Hindlimb muscle (tissue), 1 donor: ENCODE data around the gene RFC5. TPM values are rescaled to one million over a fixed set of nuclear protein-coding genes. Genes with fewer than 3 reads are reported as not detected.
"Not testable (repeated sequence)": the region's sequence is repeated elsewhere in the genome, so short reads cannot be mapped to it uniquely, and the experiment has no call there.

Experiments
- DNase-seq: peaks from one replicate; pipeline ENCODE4 v3.0.0-alpha.2; 2013
- polyA plus RNA-seq: library from polyadenylated mRNA; unstranded; fragments of 120-200 nt; gene quantifications from one replicate; pipeline ENCODE4 v1.2.1, GENCODE V29; 2013; ENCODE audit not compliant: insufficient read length

The RFC5 gene, protein sequence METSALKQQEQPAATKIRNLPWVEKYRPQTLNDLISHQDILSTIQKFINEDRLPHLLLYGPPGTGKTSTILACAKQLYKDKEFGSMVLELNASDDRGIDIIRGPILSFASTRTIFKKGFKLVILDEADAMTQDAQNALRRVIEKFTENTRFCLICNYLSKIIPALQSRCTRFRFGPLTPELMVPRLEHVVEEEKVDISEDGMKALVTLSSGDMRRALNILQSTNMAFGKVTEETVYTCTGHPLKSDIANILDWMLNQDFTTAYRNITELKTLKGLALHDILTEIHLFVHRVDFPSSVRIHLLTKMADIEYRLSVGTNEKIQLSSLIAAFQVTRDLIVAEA
- polyA plus RNA-seq = 11.5 TPM

DNA sequence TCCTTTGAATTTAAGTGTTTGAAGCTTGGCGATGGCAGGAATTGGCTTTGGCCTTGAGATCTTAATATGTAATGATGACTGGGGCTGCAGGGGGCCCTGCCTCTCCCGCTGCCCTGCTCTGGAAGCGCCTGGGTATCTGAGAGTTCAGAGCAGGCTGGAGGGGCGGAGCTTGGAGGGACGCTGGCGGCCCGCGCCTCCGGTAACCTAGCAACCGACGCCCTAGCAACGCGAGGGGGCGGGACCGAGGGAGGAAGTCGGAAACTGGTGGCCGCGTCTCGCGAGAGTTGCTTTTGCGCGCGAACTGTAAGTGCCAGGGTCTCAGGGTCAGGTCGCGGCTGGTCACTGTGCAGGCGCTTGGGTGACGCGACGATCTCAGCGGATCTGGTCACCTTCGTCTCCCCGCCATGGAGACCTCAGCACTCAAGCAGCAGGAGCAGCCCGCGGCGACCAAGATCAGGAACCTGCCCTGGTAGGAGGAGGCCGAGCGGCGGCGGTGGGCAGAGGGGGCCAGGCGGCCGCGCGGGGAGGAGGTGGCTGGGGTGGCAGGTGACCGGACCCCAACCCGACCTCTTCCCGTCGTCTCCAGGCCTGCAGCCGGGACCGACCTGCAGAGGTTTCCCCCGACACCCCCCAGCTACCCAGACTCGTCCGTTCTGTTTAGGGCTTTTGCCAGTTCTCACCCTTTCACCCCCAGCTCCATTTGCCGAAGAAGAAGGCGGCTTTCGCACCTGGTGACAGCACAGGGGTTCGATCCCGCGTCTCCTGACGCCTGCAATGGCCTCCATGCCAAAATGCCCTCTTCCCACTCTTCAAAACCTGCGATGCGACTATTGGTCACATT is at the start of gene RFC5:
RFC5 (plus strand) TSS at position 280 of the 841 bp plus-strand sequence; CDS start at position 405, 125 bp downstream.
- peak; percentile 96 for DNase-seq

DNA sequence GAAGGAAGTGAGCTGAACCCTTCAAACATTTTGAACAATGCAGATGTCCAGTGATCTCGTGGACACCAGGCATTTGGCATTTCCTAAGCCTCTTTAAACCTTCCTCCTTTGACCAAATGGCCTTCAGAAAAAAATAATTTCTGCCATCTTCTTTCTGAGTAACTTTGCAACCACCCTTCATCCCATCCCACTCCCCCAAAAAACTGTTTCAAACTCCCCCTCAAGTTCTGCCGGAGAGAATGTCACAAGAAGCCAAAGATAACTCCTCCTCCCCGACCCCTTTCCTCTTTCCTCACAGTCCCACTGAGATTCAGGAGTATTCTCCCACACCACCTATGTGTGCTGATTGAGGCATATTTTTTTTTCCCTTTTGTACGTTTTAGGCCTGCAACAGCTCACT is 49.5 kb upstream of the RFC5 start:
- no peak for DNase-seq

DNA sequence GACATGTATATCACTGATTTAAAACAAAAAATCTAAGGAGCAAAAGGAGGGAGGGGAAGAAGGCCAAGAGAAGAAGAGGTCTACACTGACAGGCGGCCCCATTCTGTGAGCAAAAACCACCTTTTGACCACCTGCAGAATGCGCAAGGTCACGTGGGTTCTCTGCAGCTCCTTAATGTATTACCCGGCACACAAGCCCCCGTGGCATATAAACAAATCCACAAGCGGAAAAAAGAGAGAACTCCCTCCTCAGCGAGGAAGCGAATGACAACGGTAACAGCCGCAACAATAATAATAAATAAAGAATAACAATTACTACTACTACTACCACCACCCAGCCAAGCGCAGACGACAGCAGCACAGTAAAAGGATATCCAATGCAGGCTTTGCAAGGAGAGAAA is 49.0 kb upstream of the RFC5 start:
- no peak for DNase-seq

DNA sequence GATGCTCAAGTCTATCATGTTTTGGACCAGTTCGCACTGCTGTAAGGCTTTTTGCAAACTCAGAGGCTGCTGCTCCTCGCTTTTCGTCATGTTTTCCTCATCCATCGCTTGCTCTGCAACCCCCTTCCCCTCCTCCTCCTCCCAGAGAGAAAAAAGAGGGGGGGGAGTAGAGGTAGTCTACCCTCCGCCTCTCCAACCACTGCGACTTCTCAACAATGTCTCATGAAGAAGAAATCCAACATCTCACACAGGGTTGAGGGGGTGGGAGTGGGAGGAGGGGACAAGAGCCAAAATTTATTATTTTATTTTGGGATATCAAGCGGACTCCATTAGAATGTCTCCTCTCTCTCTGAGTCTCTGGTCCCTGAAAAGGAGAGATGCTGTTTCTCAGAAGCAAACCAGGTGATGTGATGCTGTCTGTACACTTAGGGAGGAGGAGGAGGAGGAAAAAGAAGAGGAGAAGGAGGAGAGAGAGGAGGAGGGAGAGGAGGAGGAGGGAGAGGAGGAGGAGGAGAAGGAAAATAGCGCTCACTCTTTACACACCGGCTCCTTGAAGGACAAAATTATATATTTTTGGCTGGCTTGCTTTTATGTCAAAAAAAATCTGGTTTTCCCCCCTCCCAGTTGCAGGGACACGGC is 48.2 kb upstream of the RFC5 start:
- DNase-seq = no peak

DNA sequence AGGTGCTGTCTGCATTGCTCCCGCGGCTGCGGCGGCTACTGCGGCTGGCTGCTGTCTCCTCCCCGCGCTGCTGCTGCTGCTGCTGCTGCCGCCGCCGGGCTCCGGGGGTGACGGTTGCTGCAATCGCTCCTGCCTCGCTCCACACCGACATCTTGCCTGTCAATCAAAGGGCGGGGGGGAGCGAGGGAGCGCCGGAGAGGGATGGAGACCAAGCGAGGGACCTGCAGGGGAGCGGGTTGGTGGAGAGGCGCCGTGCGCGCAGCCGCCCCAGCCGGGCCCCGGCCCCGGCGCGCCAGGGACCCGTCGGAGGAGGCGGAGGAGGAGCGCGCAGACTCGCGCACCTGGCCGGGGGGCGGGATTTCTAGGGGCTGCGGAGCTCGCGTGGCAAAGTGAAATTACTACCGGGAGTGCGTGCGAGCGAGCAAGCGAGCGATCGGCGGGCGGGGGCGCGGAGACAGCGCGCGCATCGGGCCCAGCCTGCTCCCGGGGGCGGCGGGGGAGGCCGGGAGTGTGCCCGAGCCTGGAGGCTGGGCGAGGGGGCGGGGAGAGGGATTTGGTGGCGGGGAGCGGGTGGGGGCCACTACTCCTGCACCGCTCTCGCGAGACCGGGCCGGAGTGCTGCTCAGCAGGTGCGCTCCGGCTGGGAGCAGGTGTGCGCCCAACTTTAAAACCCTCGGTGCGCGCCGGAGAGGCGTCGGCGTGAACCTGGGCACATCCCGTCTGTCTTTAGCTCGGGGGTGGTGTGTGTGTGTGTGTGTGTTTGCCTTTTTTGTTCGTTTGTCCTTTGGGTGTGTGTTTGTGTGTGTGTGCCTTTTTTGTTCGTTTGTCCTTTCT is 47.5 kb upstream of the RFC5 start, which contains the start of gene KSR2:
KSR2 (minus strand) TSS at position 165 of the 834 bp plus-strand sequence. CDS start 735 bp downstream, outside the sequence.
- peak; percentile 2 for DNase-seq

DNA sequence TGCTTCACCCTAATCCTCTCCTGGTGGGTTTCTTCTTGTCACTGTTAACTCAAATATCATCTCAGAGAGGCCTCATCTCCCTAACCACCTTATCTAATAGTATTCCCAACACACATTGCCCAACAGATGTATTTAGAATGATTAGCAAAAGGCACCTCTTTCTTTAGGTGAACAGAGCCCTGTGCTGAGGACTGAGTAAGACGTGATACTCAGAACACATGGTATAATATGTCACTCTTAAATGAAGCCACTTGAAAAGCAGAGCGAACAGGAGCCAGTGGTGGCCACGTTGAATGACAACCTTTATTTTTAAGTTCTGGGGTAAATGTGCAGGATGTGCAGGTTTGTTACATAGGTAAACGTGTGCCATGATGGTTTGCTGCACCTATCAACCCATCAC is 46.2 kb upstream of the RFC5 start:
- DNase-seq = no peak

DNA sequence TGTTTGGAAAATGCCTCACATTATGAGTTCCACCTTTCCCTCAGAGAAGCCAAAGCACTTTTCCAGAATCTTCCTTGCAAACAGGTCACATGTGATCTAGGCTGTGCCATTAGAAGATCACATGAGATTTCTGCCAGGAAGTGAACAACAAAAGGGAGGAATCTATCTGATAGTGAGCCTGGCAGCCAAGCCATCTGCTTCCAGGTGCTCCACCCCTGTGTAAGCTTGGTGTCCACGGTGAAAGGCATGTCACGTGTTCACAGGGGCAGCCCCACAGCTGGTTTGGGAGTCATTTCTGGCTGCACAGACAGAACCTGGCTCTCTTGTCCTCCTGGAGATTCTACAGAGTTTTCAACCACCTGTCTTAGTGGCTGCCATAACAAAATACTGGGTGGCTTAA is 44.2 kb upstream of the RFC5 start:
- DNase-seq = no peak

DNA sequence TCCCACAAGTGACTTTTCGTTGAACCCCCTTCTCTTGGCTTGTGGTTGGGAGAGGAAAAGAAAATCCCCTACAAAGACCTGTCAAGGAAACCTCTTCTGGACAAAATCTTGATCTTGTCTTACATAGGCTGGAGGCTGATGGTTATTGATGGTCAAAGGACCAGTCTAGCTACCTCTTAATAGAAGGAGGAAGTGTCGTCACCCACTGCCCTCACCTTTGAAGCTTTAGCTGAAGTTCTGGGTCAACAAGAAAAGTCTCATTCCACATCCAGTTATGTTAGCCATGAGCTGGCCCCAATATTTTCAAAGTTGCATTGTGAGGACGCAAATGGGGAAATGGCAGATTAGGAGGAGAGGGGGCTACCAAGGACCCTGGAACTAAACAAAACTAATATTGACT is 41.5 kb upstream of the RFC5 start:
- DNase-seq = no peak

DNA sequence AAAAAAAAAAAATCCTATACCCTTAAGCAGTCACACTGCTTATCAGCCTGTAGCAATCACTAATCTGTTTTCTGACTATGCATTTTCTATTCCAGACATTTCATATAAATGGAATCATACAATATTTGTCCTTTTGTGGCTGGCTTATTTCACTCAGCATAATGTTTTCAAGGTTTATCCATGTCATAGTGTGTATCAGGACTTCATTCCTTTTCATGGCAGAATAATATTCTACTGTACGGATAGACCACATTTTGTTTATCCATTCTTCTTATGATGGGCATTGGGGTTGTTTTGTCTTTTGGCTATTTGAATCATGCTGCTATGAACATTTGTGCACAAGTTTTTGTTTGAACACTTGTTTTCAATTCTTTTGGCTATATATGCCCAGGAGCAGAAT is 39.1 kb upstream of the RFC5 start:
- DNase-seq = no peak

DNA sequence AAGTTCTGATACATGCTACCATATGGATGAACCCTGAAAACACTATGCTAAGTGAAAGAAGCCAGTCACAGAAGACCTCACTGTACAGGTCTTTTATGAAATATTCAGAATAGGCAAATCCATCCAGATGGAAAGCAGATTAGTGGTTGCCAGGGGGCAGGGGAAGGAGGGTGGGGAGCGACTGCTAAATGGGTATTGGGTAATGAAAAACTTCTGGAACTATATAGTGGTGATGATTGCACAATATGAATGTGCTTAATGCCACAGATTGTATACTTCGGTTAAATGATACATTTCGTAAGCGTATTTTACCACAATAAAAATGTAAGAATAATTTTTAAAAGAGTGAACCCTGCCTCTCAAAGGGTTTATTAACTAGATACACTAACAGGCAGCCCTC is 35.9 kb upstream of the RFC5 start:
- DNase-seq = no peak

DNA sequence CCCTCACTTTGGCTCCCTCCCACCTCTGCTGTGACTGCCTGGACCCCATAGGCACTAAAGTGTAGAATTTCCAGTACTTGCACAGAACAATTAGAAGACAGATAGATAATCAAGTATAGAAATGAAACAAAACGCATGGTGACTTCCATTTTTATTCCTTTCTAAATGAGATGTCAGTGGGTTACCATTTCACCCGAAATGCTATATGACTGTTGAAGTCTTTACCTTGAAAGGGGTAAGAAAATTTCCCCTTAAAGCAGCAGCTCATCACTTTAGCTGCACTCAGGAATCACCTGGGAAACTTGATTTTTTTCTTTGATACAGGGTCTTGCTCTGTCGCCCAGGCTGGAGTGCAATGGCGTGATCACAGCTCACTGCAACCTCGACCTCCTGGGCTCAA is 35.2 kb upstream of the RFC5 start:
- DNase-seq = no peak

DNA sequence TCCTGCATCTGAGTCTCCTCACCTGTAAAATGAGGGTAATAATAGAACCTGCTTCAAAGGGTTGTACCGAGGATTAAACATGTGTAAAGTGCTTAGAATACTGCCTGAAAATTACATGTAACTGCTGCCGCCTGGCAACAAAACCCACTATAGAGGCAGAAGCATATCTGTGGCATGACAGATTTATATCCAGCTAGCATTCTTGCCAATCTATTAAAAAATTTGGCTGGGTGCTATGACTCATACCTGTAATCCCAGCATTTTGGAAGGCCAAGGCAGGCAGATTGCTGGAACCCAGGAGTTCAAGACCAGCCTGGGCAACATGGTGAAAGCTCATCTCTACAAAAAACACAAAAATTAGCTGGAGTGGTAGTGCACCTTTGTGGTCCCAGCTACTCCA is 31.3 kb upstream of the RFC5 start:
- no peak for DNase-seq

DNA sequence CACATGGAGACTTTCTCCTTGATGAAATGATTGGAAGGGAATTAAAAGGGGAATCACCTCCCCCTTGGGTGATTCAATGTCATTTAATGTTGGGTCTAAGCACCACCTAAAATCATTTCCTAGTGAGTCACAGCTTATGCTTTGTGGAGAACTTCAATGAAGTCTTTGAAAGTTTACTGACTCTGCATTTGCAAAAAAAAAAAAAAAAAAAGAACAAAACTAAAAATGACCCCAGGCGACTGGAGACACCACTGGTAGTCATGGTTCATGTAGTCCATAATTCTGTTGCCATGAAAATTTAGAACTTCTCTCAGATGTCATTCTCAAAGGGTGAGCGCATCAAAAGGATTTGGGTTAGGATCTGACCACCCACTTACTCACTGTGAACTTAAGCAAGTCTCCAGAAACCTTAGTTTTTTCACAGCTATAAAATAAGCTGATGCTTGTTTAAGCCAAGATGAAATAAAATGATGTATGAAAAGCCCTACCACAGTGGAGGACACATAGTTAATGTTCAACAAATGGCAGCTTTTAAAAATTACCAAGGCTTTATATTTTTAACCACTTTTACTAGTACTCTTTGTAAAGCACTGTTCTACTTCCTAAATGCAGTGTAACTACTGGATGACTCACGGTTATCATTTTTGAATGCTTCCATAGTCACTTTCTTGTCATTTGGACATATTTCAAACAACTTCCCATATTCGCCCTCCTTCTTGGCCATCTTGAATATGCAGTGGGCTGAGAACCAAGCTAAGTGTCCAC is 29.6 kb upstream of the RFC5 start:
- no peak for DNase-seq

DNA sequence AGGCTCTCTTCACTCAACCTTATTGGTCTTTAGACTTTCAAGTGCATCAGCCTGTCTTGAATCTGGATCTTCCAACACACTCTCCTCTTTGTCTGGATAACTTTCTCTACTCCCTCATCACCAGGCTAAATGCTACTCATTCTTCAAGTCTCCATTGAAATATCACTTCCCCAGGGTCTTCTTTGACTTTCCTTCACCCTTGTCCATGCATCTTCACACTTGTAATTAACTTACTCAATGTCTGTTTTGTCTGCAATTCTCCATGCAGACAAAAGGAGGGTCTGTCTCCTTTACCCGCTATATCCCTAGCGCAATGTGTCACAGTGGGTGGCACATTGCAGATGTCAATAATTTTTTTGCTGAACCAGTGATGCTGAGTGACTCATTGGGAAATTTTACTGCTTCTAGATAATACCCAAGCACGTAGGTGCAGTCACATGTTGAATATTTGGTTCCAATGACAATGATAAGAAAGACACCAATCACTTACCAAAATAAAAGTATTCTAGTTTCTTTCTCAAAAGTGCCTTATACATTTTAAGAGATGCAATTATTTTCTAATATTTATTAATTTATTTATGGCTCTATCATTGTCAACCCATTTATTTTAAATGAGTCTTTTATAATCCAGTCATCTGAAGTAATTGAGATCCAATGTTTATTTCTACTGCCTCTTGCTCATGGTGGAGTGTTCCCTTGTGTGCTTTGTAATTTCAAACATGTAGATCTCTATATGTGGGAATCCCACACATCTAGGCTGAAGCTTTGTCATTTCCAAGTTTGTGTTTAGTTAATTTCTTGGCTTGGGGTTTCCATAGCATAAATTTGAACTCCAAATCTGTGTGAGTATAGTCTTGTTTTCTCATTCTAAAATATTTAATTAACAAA is 21.7 kb upstream of the RFC5 start:
- no peak for DNase-seq

DNA sequence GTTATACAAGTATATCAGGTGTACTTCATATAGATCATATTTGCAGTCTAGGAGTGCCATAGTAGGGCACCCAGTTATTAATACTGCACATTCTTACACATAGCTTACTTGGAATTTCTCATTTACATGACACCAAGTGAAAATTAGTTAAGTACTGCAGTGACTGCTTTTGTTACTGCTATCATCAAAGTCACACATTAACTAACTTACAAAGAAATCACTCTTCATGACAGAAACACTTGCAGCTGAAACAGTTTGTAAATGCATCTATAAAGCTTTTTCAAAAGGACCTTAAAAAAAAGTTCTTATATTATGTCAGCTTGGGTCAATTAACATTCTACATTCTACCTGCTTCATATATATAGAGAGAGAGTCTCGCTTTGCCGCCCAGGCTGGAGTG is 17.8 kb upstream of the RFC5 start:
- no peak for DNase-seq

DNA sequence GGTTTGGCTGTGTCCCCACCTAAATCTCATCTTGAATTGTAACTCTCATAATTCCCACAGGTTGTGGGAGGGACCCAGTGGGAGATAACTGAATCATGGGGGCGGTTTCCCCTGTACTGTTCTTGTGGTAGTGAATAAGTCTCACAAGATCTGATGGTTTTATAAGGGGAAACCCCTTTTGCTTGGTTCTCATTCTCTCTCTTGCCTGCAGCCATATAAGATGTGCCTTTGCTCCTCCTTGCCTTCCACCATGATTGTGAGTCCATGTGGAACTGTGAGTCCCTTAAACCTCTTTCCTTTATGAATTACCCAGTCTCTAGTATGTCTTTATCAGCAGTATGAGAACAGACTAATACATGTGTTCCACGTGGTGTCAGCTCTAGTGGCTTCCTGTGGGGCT is 16.7 kb upstream of the RFC5 start:
- DNase-seq = not testable (repeated sequence)

DNA sequence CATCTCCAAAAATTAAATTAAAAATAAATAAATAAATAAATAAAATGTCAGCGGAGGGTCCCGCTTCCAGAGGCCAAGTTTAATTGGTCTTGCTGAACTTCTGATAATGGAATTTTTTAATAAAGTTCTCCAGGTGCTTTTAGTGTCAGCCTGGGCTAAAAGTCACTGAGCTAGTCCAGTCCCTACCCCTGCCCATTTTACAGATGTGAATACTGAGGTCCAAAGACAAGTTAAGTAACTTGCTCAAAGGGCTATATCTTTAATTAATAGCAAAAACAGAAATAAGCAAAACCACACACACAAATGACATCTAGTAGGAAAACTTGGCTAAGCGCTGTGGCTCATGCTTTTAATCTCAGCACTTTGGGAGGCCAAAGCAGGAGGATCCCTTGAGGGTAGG is 5.6 kb upstream of the RFC5 start:
- no peak for DNase-seq

DNA sequence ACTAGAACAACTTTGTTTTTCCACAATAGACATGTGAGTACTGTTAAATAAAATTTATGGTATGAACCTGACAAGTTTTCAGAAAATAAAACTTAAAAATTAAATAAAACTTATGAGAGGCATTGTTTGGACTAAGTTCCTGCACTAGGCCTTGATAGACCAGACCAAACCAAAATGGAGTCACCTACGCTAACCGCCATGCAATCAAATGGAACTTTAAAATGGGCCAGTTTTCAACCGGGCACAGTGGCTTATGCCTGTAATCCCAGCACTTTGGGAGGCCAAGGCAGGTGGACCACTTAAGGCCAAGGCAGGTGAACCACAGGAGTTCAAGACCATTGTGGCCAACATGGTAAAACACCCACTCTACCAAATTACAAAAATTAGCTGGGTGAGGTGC is 5.1 kb upstream of the RFC5 start:
- no peak for DNase-seq

DNA sequence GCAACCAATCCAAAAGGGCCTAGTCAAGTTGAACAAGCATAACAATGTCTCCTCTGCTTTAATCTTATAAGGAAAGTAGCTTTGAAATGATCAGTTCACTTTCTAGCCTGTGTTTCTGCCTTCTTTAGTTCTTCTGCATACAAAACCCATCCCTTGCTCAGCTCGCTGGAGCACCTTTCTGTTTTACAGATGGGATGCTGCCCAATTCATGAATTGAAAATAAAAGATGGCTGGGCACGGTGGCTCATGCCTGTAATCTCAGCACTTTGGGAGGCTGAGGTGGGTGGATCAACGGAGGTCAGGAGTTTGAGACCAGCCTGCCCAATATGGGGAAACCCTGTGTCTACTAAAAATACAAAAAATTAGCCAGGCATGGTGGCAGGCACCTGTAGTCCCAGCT is 4.5 kb upstream of the RFC5 start:
- DNase-seq = no peak

DNA sequence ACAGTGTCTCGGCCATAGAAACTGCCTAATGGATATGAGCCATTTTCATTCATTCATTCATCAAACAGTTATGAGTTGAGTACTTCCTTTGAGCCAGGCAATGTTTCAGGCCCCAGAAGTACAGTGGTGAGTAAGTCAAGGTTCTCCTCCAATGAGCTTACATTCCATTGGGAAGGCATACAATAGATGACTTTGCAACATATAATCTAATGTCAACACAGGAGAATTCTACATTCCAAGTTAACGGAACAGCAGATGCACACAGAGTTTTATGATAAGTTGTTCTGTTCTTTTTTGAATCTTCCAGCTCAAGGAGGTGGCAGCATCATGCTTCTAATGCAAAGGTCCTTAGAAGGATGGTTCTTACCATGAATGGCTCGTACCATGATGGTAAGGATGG is 3.2 kb upstream of the RFC5 start:
- DNase-seq = no peak

DNA sequence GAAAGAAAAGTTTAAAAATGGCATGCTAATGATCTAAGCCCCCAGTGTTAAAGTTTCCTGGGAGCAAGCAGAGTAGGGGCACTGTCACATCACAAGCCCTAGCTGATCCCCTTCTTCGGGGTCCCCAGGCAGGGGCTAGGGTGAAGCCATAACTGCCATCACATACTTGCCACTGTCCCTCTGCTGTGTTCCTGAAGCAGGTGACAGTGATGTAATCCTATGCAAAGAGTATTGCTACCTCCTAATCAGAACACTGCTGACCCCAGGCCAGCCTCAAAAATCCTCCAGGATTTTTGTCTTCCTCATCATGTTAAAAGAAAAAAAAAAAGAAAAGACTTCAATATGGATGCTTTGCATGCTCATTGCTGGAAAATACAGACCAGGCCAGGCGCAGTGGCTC is 1.2 kb upstream of the RFC5 start:
- no peak for DNase-seq
